ENCODE data around the gene TPM1. TPM values are rescaled to one million over a fixed set of nuclear protein-coding genes. Genes with fewer than 3 reads are reported as not detected.

TPM1 gene
- total and polyA plus RNA-seq, 2 donors (not counting 1 experiment from before 2014, with no cell fraction given), result 224 to 1,732 TPM

- DNase-seq (ENCODE audit: low read depth in 2 of 2), result no peak
- Histone ChIP-seq H3K36me3 (ENCODE audit: control insufficient read depth, insufficient read depth, low read length) (no peaks in the 10 kb centered on the region), H3K27ac (ENCODE audit: insufficient read depth, low read length) (no peak overlapping the region), H3K27me3 (ENCODE audit: control insufficient read depth, insufficient read depth, low read length) (no peaks in the 10 kb centered on the region), H3K79me2 (ENCODE audit: control insufficient read depth, insufficient read depth, low read length) (no peaks in the 10 kb centered on the region), H3K9ac (ENCODE audit: insufficient read depth, low read length) (no peak overlapping the region), H3K4me1 (ENCODE audit: control insufficient read depth, extremely low read depth, insufficient read depth, low read length) (peaks cover 21% of the 10 kb centered on the region), H2AFZ (ENCODE audit: low read length) (no peak overlapping the region), H3K4me3 (replicated peaks in 1 of 4; ENCODE audit: control extremely low read depth in 1 of 4, insufficient read depth in 1 of 4, low read depth in 3 of 4, low read length in 4 of 4) (no peak overlapping the region), H3K9me3 (ENCODE audit: control insufficient read depth, insufficient read depth, low read depth, low read length) (no peaks in the 10 kb centered on the region), H4K20me1 (ENCODE audit: control insufficient read depth, extremely low read depth, insufficient read depth, low read length) (no peaks in the 10 kb centered on the region), H3K4me2 (ENCODE audit: extremely low read depth, insufficient read depth, low read length) (no peak overlapping the region)
- TF ChIP-seq CTCF (conservative IDR thresholded peaks at IDR 0.05 in 1 of 2, IDR thresholded peaks at IDR 0.05 in 1 of 2; ENCODE audit: low read depth in 1 of 2, low read length in 2 of 2) (no peak), EZH2 (IDR thresholded peaks at IDR 0.05; ENCODE audit: low read length, missing control alignments) (no peak)
Measured at GRCh38 chr15:63090887-63091286, 48.3 kb downstream of the TPM1 start.

GRCh38 chr15:63091679-63092446 lies 49.3 kb downstream of the TPM1 start:
- Histone ChIP-seq H3K4me2 (ENCODE audit: extremely low read depth, insufficient read depth, low read length) (no peak overlapping the region), H3K79me2 (ENCODE audit: control insufficient read depth, insufficient read depth, low read length) (no peaks in the 10 kb centered on the region), H3K9ac (ENCODE audit: insufficient read depth, low read length) (no peak overlapping the region), H3K4me1 (ENCODE audit: control insufficient read depth, extremely low read depth, insufficient read depth, low read length) (peaks cover 19% of the 10 kb centered on the region), H3K9me3 (ENCODE audit: control insufficient read depth, insufficient read depth, low read depth, low read length) (no peaks in the 10 kb centered on the region), H4K20me1 (ENCODE audit: control insufficient read depth, extremely low read depth, insufficient read depth, low read length) (no peaks in the 10 kb centered on the region), H3K36me3 (ENCODE audit: control insufficient read depth, insufficient read depth, low read length) (no peaks in the 10 kb centered on the region), H3K27ac (ENCODE audit: insufficient read depth, low read length) (no peak overlapping the region), H3K27me3 (ENCODE audit: control insufficient read depth, insufficient read depth, low read length) (no peaks in the 10 kb centered on the region), H3K4me3 (replicated peaks in 1 of 4; ENCODE audit: control extremely low read depth in 1 of 4, insufficient read depth in 1 of 4, low read depth in 3 of 4, low read length in 4 of 4) (no peak overlapping the region), H2AFZ (ENCODE audit: low read length) (no peak overlapping the region)
- TF ChIP-seq CTCF (conservative IDR thresholded peaks at IDR 0.05 in 1 of 2, IDR thresholded peaks at IDR 0.05 in 1 of 2; ENCODE audit: low read depth in 1 of 2, low read length in 2 of 2) (no peak), EZH2 (IDR thresholded peaks at IDR 0.05; ENCODE audit: low read length, missing control alignments) (no peak)
- no peak for DNase-seq (ENCODE audit: low read depth in 2 of 2)

GRCh38 chr15:63093486-63094205 lies 51.1 kb downstream of the TPM1 start:
- Histone ChIP-seq H3K4me2 (ENCODE audit: extremely low read depth, insufficient read depth, low read length) (no peak overlapping the region), H3K4me1 (ENCODE audit: control insufficient read depth, extremely low read depth, insufficient read depth, low read length) (peaks cover 19% of the 10 kb centered on the region), H3K36me3 (ENCODE audit: control insufficient read depth, insufficient read depth, low read length) (no peaks in the 10 kb centered on the region), H4K20me1 (ENCODE audit: control insufficient read depth, extremely low read depth, insufficient read depth, low read length) (no peaks in the 10 kb centered on the region), H3K9me3 (ENCODE audit: control insufficient read depth, insufficient read depth, low read depth, low read length) (no peaks in the 10 kb centered on the region), H3K27ac (ENCODE audit: insufficient read depth, low read length) (no peak overlapping the region), H3K79me2 (ENCODE audit: control insufficient read depth, insufficient read depth, low read length) (no peaks in the 10 kb centered on the region), H3K27me3 (ENCODE audit: control insufficient read depth, insufficient read depth, low read length) (no peaks in the 10 kb centered on the region), H3K9ac (ENCODE audit: insufficient read depth, low read length) (no peak overlapping the region), H2AFZ (ENCODE audit: low read length) (no peak overlapping the region), H3K4me3 (replicated peaks in 1 of 4; ENCODE audit: control extremely low read depth in 1 of 4, insufficient read depth in 1 of 4, low read depth in 3 of 4, low read length in 4 of 4) (no peak overlapping the region)
- TF ChIP-seq EZH2 (IDR thresholded peaks at IDR 0.05; ENCODE audit: low read length, missing control alignments) (no peak), CTCF (conservative IDR thresholded peaks at IDR 0.05 in 1 of 2, IDR thresholded peaks at IDR 0.05 in 1 of 2; ENCODE audit: low read depth in 1 of 2, low read length in 2 of 2) (peak; percentile 85 to 88)
- DNase-seq (ENCODE audit: low read depth in 2 of 2), result peak; percentile 64 to 79
